ENCODE data around the gene PEX26. TPM values are rescaled to one million over a fixed set of nuclear protein-coding genes. Genes with fewer than 3 reads are reported as not detected.
A peak's percentile ranks its signal among the peaks of the same experiment; 100 is the strongest.

PEX26 gene
- total RNA-seq, 1 donor from 2014 or later, result 31.5 TPM

DNA sequence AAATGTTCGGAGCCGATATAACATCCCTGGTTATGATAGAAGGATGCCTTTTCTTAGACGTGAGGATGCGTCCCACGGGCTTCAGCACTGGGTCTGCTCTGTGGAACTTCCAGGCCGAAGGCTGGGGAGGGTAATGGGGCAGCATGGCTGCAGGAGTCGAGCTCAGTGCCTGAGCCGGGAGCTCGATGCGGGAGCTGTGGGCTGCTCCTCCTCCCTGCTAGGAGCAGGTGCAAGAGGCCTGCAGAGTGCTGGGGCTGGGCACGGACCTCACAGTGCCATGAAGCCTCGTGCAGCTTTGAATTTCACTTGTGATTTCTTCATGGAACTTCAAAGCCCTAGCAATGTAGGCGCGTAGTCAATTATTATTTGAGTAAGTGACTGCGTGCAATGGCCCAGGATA is 38.8 kb downstream of the PEX26 start:
- H3K27me3 ChIP-seq (ENCODE audit: low read depth), result peaks cover 10% of the 10 kb centered on the region
- no peaks in the 10 kb centered on the region for H3K36me3 ChIP-seq
- intact Hi-C loops (cut with DNase I), result no loop called here
- ATAC-seq (no peak), DNase-seq (no peak)
- TF ChIP-seq, protein P1, sequence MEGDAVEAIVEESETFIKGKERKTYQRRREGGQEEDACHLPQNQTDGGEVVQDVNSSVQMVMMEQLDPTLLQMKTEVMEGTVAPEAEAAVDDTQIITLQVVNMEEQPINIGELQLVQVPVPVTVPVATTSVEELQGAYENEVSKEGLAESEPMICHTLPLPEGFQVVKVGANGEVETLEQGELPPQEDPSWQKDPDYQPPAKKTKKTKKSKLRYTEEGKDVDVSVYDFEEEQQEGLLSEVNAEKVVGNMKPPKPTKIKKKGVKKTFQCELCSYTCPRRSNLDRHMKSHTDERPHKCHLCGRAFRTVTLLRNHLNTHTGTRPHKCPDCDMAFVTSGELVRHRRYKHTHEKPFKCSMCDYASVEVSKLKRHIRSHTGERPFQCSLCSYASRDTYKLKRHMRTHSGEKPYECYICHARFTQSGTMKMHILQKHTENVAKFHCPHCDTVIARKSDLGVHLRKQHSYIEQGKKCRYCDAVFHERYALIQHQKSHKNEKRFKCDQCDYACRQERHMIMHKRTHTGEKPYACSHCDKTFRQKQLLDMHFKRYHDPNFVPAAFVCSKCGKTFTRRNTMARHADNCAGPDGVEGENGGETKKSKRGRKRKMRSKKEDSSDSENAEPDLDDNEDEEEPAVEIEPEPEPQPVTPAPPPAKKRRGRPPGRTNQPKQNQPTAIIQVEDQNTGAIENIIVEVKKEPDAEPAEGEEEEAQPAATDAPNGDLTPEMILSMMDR (IDR thresholded peaks at IDR 0.05), result no peak
- no peaks in the 10 kb centered on the region for H3K9me3 ChIP-seq
- H3K4me3 ChIP-seq, result no peak overlapping the region
- no peak overlapping the region for H3K27ac ChIP-seq
- no peaks in the 10 kb centered on the region for H3K4me1 ChIP-seq

DNA sequence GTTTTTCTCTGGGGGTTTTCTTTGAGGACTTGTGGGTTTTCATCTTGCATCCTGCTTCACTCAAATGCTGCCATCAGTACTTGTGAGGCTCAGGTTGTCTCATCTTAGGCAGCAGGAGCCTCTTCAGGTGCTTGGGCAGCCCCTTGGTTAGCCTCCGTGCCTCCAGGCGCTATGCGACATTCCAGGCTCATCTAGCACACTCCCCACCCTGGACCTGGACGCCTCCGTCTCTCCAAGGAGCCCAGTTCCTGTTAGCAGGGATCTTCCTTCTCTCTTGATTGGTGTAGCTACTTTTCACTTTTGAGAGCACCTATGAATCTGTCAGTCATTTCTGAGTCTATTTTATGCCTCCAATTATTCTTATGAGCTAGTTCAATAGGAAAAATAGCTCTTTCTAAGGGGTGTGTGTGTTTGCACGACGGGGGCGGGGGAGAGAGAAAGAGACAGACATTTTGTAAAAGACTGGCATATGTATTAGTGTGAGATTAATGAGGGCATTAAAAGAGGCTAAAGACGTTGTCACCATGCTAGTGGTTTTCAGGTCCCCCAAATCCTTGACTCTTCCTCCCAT is 40.6 kb downstream of the PEX26 start:
- no peak for DNase-seq
- no peaks in the 10 kb centered on the region for H3K9me3 ChIP-seq
- H3K27me3 ChIP-seq (ENCODE audit: low read depth), result peaks cover 1% of the 10 kb centered on the region
- H3K36me3 ChIP-seq, result no peaks in the 10 kb centered on the region
- intact Hi-C loops (cut with DNase I), result no loop called here
- no peak overlapping the region for H3K4me3 ChIP-seq
- H3K27ac ChIP-seq, result no peak overlapping the region
- H3K4me1 ChIP-seq, result no peaks in the 10 kb centered on the region
- TF ChIP-seq, protein P1 (IDR thresholded peaks at IDR 0.05), result no peak
- ATAC-seq, result no peak

DNA sequence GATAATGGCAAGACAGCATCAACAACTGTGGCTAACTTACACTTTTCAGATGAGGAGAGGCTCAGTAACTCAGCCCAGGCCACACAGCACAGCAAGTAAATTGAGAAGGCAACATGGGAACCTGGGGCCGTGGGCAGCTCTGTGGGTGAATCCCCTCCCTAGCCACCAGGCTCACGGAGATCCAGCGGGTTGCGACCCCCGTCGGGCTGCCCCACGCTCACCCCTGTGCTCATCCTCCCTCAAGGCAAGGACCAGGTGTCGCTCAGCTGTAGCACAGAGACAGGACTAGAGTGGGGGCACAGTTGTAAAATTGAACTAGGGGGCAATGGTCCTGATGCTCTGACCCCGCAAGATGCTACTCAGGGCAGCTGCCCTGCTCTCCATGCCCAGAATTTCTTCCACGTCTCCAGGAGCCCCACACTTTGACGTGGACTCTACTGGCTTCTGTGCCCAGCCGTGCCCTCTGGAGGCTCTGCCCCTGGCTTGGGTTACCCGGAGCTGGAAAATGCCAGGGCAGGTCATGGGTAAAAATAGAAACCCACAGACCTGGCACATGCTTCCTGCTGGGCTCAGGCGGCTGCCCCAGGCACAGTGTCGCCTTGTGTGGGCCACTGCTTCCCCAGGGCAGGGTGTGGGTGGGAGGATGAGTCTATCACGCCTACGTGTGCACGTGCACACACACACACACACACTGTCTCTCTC is 41.8 kb downstream of the PEX26 start:
- TF ChIP-seq, protein P1 (IDR thresholded peaks at IDR 0.05), result no peak
- H3K9me3 ChIP-seq, result no peaks in the 10 kb centered on the region
- no peak for DNase-seq
- no peak overlapping the region for H3K27ac ChIP-seq
- ATAC-seq, result peak in 1 of 2 donors; percentile 9
- intact Hi-C loops (cut with DNase I), result no loop called here
- H3K4me1 ChIP-seq, result no peaks in the 10 kb centered on the region
- no peaks in the 10 kb centered on the region for H3K27me3 ChIP-seq (ENCODE audit: low read depth)
- no peak overlapping the region for H3K4me3 ChIP-seq
- H3K36me3 ChIP-seq, result no peaks in the 10 kb centered on the region

DNA sequence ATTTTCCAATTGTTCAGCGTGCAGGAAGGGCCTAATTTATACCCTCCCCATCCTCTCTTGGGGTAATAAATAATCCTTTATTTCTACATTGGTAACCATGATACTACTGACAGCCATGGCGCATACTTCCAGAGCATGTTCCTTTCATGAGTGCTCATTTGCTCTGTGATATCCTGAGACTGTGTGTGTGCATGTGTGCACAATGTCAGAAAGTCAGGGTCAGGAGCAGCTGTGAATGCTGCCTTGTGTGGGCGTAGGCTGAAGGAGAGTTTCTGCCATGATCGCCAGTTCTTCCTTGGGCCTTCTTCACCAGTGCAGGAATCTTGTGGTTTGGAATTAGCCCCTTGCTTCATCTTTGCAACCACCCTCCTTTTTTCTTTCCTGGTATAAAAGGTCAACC is 43.1 kb downstream of the PEX26 start:
- Histone ChIP-seq H3K27me3 (ENCODE audit: low read depth) (no peaks in the 10 kb centered on the region), H3K27ac (no peak overlapping the region), H3K4me1 (no peaks in the 10 kb centered on the region), H3K4me3 (no peak overlapping the region), H3K9me3 (no peaks in the 10 kb centered on the region), H3K36me3 (no peaks in the 10 kb centered on the region)
- DNase-seq (no peak), ATAC-seq (no peak)
- TF ChIP-seq, protein P1 (IDR thresholded peaks at IDR 0.05), result no peak
- intact Hi-C loops (cut with DNase I), result no loop called here

DNA sequence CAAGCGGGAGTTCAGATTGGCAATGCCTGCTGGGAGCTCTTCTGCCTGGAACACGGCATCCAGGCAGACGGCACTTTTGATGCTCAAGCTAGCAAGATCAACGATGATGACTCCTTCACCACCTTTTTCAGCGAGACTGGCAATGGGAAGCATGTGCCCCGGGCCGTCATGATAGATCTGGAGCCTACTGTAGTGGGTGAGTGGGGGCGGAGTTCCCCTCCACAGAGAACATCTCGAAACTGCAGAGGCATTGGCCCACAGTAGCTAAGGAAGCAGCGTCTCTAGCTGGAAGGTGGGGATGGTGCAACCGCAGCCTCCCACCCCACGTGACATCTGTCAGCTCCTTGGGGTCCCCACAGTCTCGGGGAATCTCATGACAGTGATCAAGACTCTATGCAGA is 43.7 kb downstream of the PEX26 start:
- Histone ChIP-seq H3K4me3 (no peak overlapping the region), H3K36me3 (no peaks in the 10 kb centered on the region), H3K9me3 (no peaks in the 10 kb centered on the region), H3K4me1 (no peaks in the 10 kb centered on the region), H3K27ac (no peak overlapping the region), H3K27me3 (ENCODE audit: low read depth) (no peaks in the 10 kb centered on the region)
- ATAC-seq (no peak), DNase-seq (no peak)
- TF ChIP-seq, protein P1 (IDR thresholded peaks at IDR 0.05), result no peak
- intact Hi-C loops (cut with DNase I), result no loop called here

All from lower lobe of right lung (tissue), 2 donors.